Hematopoietic multipotent progenitor cell treated with erythropoietin and hydrocortisone succinate and interleukin-3 and kit ligand, for 4 days (in vitro differentiated cells): ENCODE data around the gene ALDH3B2.
"Not testable (repeated sequence)": the region's sequence is repeated elsewhere in the genome, so short reads cannot be mapped to it uniquely, and the experiment has no call there.

Experiments used
- DNase-seq: peaks from one replicate; pipeline ENCODE4 v3.0.0-alpha.2; 2015

ALDH3B2 gene, protein sequence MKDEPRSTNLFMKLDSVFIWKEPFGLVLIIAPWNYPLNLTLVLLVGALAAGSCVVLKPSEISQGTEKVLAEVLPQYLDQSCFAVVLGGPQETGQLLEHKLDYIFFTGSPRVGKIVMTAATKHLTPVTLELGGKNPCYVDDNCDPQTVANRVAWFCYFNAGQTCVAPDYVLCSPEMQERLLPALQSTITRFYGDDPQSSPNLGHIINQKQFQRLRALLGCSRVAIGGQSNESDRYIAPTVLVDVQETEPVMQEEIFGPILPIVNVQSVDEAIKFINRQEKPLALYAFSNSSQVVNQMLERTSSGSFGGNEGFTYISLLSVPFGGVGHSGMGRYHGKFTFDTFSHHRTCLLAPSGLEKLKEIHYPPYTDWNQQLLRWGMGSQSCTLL

DNA sequence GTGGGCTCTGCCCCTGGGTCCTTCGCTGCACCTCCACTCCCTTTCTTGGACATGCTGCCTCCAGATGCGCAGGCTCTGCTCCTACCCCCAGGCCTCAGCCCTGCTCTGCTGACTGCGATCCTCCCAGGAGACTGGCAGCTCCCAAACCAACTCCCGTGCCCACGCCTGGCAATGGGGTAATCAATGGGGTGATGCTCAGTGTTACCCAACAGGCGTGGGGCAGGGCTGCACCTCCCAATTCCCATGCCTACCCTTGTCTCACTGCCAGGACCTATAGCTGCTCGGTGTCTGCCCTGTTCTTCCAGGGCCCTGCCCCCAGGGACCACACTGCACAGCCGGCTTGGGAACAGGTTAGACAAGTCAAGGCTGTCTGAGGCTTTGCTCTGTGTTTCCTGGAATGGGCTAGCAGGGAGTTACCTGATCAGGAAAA is at the start of gene ALDH3B2:
ALDH3B2 (minus strand) TSS at position 182 of the 430 bp plus-strand sequence. CDS start 7,688 bp downstream, outside the sequence.
- no peak for DNase-seq

DNA sequence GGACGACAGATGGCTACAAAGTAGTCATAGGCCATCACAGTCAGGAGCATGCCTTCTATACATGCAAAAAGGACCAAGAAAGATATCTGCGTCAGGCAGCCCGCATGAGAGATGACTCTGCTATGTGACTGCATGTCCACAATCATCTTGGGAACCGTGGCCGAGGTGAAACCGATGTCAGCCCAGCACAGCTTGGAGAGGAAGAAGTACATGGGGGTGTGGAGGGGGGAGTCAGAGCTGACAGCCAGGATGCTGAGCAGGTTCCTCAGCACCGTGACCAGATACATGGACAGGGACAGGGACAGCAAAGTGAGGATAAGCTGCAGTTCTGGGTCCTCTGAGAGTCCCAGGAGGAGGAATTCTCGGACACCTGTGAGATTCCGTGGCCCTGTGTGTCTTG is 48.6 kb upstream of the ALDH3B2 start:
- not testable (repeated sequence) for DNase-seq

DNA sequence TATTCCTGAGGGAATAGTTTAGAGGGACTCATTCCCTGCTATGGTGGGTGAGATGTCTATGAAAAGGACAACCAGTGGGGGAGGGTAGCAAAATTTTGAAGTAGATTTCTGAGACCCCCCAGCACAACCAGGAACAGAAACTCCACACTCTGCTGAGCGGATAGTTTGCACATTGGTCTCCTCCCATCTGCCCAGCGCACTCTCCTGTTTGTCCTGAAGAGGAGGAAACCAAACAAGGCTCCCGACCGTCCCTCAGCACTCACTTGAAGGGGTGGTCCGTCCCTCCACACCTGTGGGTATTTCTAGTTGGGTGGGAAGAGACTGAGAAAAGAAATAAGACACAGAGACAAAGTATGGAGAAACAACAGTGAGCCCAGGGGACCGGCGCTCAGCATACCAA is 41.8 kb upstream of the ALDH3B2 start:
- not testable (repeated sequence) for DNase-seq

DNA sequence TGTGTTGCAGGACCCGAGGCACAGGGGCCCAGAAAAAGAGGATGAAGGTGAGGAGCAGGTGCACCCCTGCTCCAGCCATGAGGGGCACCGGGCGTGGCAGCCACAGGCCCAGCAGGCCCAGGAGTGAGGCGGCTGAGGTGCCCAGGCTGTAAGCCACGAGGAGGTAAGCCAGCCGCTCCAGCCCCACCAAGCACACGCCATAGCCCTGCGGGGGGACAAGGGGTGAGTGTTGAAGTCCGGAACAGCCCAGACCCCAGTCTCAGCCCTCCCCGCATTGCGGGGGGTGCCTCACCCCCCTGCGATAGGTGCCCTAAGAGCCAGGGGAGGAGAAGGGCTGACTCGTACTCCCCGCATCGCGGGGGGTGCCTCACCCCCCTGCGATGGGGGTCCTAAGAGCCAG is 41.4 kb upstream of the ALDH3B2 start:
- not testable (repeated sequence) for DNase-seq

DNA sequence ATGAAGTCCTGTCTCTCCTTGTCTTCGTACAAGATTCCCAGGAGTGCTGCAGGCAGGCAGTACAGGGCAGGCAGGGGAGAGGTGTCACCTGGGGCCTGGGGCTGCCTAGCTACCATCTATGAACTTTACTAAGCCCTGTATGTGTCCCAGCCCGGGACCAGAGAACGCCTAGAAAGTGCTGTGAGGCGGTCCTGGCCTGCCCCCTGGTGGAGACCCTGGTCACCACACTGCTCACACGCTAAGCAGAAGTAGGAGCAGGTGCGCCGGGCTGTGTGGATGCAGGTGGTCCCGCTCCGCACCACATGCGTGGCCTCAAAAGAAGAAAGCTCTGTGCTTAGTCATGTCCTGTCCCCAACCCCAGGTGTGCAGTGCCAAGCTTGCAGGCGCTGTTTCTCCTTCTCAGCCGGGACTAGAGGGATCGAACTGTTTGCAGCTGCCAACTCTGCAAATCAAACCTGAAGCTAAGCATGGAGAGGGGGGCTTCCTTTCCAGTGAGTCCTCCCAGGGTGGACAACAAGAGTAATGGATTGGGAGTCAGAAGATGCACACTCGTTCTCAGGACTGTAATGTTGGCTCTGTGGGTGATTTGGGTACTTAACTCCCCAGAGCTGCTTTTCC is 39.6 kb upstream of the ALDH3B2 start:
- DNase-seq = not testable (repeated sequence)

DNA sequence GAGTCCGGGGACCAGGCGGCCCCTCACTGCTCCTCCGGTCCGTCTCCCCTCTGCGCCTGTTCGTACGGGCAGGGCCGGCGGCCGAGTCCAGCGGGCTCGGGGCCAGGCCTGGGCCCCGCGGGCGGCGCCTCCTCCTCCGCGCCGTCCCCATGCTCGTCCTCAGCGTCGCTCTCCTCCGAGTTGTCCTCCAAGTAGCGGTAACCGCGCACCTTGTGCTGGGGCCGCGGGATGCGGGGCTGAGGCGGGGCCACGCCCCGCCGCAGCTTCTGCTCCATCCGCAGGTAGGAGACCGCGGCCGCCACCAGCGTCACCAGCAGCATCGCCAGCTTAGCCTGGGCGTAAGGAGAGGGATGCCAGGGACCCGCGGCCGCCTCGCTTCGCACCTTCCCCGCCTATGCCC is 37.3 kb upstream of the ALDH3B2 start:
- not testable (repeated sequence) for DNase-seq

DNA sequence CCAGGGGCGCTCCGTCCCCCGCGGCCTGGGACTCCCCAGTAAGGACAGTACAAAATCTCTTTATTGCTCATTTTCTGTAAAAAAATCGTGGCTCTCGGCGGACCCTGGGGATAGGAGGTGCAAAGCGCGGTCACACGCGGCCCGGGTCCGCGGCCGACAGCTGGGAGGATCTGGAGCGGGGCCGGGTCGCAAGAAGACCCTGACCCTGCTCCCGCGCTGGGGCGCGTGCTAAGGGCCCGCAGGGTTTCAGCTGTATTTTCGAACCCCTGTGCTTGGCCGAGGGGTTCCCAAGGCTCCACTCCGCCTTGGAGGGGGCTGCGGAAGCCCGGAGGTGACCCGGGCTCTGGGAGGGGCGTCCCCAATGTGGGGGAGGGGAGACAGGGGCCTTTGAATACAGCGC is 36.8 kb upstream of the ALDH3B2 start:
- DNase-seq = not testable (repeated sequence)

DNA sequence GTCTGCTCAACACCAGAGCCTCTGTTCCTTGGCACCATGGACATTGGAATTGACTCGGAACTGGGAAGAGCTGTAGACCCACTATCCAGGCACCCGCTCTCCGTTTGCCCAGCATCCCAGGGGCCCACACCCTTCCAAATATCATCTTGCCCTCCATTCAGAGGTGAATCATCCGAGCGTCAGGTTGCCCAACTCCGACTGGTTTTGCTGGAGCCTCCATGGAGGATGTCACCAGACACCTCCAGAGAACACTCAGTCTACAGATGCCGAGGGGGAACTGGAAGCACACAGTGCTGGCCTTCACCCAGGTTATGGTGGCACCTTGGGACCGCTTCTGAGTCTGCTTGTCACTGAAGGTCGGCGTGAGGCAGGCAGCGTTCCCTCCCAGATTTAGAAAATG is 35.4 kb upstream of the ALDH3B2 start:
- not testable (repeated sequence) for DNase-seq

DNA sequence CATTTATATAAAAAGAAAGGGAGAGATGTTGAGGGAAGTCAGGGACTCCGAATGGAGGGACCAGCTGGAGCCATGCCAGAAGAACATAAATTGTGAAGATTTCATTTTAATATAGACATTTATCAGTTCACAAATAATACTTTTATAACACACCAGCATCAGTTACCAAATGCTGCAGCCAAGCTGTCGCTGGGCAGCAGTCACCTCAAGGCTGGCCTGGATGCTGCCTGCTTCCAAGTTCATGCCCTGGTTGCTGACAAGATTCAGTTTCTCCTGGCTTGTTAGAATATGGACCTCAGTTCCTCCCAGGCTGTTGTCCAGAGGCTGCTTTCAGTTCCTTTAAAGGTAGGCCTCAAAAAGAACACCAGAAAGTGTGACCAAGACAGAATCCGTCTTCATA is 30.8 kb upstream of the ALDH3B2 start:
- DNase-seq = no peak

DNA sequence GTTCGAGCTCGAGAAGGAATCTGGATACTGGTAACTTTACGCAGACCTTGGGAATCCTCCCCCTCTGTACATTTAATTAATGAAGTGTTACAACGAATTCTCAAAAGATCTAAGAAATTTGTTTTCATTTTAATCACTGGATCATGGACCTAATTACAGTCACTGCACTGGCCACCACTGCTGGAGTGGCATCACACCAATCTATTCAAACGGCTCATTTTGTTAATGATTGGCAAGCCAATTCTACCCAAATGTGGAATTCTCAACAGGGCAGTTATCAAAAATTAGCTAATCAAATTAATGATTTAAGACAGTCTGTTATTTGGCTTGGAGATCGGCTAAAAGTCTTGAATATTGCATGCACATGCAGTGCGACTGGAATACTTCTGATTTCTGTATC is 30.1 kb upstream of the ALDH3B2 start:
- DNase-seq = no peak

DNA sequence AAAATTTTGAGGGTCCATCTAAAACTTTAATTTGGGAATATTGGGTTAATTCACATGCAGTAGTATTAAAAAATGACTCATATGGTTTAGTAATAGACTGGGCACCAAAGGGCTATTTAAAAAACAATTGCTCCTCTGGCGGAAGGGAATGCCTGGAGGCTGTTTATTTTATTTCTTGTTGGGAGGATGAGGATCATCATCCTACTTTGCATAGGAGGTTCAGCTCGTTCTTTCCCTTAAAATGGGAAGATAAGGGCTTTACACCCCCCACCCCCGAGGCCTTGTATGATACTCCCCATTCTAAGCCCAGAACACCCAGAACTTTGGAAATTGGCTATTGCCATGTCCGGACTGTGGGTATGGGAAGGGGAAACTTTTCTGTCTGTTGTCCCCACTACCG is 29.3 kb upstream of the ALDH3B2 start:
- DNase-seq = not testable (repeated sequence)

DNA sequence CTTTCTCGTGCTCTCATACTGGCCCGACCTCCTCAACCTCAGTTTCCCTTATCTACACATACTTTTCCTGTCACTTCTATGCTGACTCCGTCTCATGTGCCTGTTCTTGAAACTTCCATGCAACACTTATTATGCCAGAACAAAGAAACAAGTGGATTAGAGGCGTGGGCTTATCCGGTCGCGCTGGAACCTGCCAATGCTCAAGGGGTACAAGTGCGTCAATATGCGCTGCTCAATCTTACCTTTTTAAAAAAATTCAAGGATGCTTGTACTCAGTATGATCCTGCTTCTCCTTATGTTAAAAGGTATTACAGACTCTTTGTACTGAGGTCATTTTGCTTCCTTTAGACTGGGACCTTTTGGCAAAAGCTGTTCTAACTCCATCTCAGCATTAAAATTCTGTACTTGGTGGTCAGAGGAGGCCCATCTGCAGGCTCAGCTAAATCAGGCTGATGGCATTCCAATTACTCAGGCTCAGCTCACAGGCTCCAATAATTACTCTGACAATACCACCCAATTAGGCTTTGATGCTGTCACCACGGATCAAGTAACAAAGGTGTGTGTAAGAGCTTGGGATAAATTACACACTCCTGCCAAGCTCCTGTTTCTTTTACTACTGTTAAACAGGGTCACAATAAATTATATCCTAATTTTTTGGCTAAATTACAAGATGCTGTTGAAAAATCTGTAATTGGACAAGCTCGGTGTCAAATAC is 26.3 kb upstream of the ALDH3B2 start:
- DNase-seq = no peak

DNA sequence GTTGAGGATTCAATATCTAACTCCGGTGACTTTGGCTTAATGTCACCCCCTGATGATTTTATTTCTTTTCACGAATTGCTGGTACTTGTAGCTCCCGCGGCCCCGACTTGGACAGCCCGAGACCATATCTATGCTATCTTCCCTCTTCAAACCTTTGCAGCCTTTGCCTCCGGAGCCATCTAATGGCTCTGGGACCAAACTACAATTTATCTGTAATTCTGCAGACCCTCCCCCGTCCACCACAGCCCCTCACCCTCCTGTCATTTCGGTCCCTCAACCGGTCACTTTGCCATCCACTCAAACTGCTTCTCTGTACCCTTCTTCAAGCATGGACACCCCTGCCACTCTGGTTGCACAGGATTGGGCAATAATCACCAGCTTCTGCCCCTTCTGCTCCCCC is 25.7 kb upstream of the ALDH3B2 start:
- no peak for DNase-seq

DNA sequence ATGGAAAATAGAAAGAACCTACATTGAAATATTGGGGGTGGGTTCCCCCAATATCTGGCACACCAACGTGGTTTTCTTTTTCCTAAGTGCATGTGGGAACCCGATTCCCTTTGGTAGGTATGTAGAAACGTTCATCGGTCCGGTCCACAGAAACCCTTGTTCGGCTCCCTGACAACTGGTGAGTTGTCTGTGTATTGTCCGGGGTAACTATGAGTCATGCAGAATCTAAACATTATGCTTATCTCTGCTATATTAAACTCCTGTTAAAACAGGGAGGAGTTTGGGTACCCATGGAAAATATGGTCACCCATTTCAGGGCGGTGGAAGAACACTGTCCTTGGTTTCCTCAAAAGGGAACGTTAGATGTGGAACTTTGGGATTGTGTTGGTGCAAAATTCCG is 25.1 kb upstream of the ALDH3B2 start:
- DNase-seq = no peak

DNA sequence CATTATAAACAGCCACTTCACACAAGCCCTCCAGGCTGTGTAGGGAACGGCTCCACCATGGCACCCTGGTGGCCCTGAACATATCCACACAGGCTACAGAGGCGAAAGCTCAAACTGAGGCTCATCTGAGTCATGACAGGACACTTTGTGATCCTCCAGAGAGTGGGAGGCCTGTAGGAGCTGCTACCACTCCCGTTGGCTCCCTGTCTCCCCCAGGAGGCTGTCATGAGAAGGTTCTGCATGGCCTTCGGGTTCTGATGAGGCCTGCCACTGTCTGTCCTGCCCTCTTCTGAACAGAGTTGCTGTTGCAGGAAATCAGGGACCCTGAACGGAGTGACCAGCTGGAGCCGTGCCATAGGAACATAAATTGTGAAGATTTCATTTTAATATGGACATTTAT is 23.8 kb upstream of the ALDH3B2 start:
- DNase-seq = peak; percentile 49

DNA sequence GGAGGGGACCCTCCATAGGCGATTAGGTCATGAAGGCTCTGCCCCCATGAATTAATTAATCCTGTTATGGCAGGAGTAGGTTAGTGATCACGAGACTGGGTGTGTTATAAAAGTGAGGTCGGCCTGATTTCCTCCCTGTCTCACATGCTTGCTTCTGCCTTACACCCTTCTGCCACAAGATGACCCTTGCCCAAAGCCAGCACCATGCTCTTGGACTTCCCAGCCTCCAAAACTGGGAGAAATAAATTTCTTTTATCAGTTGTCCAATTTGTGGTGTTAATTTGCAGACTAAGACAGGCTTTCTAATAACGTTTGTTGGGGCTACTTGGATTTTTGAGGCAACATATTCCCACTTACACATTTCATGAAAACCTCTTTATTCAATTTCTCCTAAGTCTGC is 23.4 kb upstream of the ALDH3B2 start:
- DNase-seq = no peak

DNA sequence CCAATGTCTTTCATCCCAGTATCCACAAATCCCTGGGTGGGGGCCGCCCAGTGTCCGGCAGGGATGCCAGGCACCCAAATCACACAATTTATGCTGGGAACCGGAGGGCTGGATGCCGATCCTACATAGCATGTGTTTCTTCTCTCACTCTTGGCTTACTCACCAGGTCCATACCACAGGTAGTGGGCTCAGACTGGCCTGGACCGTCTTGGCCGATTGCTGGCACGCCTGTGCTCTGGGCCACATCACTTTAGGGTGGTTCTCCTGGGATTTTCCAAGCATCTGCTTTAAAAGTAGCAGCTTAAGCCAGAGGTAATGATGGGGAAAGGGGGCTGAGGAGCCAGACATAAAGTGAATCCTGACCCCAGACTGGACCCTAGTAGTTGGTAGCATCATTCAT is 22.6 kb upstream of the ALDH3B2 start:
- no peak for DNase-seq

DNA sequence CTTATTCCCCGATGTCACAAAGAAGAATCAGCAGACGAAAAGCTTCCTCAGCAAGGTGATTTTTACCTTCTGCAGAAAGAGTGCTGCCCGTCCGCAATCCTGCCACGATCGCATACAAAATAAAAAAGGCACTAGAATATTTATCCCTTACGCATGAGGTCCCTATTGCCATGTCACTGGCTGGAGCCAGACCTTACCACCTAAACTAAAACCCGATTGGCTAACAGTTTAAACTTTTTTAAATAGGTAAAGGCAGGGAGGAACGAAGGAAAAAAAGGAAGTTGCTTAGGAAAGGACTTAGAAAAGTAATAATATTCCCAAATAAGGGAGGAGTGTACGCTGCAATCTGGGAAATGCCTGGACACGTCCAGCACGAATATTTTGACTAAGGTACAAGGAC is 21.2 kb upstream of the ALDH3B2 start:
- no peak for DNase-seq

DNA sequence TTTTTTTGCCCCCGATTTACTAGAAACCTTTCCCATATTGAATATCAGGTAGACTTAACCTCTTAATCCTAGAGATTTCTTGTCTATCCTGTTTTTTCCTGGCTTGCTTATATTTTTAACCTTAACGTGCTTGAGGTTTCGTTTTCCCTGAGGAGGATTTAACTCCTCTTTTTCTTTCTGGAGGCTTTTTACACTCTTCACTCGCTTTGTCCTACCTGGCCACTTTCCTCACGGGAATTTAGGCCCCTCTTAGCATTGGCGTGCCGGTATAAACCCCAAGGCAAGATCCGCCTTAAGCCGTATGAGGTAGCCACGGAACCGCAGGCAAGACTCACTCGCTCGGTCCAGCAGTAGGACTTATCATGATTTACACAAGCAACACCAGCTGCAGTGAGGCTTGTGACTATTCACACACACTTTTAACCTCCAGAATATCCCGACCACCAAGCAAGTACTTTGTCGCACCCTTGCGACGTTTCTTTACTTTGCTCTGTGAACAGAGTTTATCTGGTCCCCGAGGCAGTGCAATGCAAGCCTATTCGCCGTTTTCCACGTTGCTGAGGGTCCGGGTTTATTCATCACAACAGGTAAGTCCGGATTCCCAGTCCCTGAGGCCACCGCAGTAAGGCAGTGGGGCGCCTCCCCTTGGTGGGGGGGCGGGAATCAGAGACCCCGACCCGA is 20.6 kb upstream of the ALDH3B2 start:
- no peak for DNase-seq

DNA sequence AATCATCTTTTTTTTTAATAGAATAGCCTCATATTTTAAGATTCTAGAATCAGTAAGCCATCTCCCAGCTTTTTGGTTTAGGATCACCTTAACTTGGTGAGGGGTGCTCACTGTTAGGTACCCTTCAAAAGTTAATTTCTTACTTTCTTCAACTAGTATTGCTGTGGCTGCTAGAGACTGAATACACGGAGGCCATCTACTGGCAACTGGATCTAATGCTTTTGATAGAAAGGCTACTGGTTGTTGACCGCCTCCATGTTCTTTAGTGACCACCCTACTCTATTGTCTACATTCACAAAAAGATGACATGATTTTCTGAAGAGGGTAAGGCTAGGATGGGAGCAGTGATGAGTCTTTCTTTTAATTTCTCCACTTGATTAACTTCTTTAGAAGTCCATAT is 16.7 kb upstream of the ALDH3B2 start:
- peak; percentile 29 for DNase-seq

DNA sequence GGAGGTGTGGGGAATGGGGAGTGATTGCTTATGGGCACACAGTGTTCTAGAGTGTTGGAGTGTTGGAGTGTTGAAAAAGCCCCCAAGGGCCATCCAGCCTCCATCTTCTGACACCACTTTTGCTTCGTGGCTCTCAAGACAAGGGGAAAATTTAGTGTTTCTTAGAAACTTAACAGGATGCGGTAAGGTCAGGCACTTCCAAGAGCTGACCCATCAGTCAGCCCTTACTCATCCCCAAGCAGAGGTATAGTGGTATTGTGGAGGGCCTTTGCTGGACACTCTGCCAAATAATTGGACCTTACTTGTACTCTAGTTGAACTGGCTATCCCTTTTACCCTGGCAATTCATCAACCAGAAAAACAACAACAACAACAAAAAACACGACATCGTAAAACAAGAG is 14.8 kb upstream of the ALDH3B2 start:
- DNase-seq = no peak

DNA sequence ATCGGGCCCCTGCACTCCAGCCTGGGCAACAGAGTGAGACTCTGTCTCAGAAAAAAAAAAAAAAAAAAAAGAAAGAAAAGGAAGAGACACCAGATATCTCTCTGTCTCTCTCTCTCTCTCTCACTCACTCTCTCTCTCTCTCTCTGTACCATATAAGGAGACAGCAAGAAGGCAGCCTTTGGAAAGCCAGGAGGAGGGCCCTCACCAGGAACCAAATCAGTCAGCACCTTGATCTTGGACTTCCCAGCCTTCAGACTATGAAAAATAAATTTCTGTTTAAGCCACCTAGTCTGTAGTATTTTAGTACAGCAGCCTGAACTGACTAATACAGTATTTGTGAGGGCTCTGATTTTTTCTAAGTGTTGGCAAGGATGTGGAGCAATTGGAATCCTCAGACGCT is 13.6 kb upstream of the ALDH3B2 start:
- no peak for DNase-seq

DNA sequence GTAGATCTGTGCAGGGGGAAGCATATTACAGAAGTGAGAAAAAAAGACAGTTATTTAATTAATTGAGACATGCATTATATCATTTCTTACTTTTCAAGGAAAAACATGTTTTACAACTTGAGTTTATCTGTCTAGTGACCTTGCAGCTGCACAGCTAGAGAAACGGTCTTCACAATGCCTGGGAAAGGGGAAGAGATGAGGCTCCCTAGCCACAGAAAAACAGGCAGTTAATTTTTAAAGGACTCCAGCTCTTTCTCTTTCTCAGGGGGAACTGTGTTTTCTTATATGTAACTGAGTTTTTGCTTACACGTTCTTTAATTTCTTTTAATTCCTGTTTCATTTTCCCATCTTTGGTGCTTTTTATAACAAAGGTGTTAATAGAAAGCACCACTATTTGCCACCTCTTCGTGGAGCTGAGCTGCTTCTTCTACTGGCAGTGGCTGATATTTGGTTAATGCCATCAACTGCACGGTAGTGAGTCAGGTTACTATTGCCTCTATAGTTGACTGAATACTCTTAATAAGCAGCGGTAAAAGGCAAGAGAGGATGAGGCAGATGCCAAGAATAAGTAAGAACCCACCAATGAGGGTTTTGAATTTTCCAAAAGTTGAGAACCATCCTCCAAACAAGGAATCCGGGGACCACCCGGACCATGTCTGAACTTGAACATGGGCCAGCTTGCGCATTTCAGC is 11.4 kb upstream of the ALDH3B2 start:
- DNase-seq = peak; percentile 69
